Neural progenitor cell (in vitro differentiated cells): ENCODE measurements around the gene RTN4IP1. TPM values are rescaled to one million over a fixed set of nuclear protein-coding genes. Genes with fewer than 3 reads are reported as not detected.

Experiments
- DNase-seq: peaks from one replicate; pipeline ENCODE4 v3.0.0-alpha.2; 2016; ENCODE audit warnings: low spot score
- H2AFZ ChIP-seq: fragments of 200-600 bp; sonication (generic); replicated peaks from 2 replicates; pipeline ENCODE4 v1.6.1; 2016; ENCODE audit warnings: antibody characterized with exemption
- H3F3A ChIP-seq: fragments of 200-600 bp; sonication (generic); 2 replicates; pipeline ENCODE4 v1.6.1; 2016; ENCODE audit warnings: antibody characterized with exemption, low read depth
- H3K27ac ChIP-seq: fragments of 200-600 bp; sonication (generic); 2 replicates; pipeline ENCODE4 v1.5.1; 2016; ENCODE audit warnings: mild to moderate bottlenecking
- H3K27me3 ChIP-seq: fragments of 200-600 bp; sonication (generic); 2 replicates; pipeline ENCODE4 v1.6.1; 2016; ENCODE audit warnings: mild to moderate bottlenecking, moderate library complexity
- H3K36me3 ChIP-seq: fragments of 200-600 bp; sonication (generic); 2 replicates; pipeline ENCODE4 v1.5.1; 2016
- H3K4me1 ChIP-seq: fragments of 200-600 bp; sonication (generic); 2 replicates; pipeline ENCODE4 v1.6.1; 2016; ENCODE audit warnings: mixed run types
- H3K4me2 ChIP-seq: fragments of 200-600 bp; sonication (generic); 2 replicates; pipeline ENCODE4 v1.6.1; 2016
- H3K4me3 ChIP-seq: fragments of 200-600 bp; sonication (generic); 2 replicates; pipeline ENCODE4 v1.5.1; 2016
- H3K79me2 ChIP-seq: fragments of 200-600 bp; sonication (generic); 2 replicates; pipeline ENCODE4 v1.6.1; 2016; ENCODE audit warnings: low read depth
- H3K9ac ChIP-seq: fragments of 200-600 bp; sonication (generic); 2 replicates; pipeline ENCODE4 v1.6.1; 2016
- H3K9me3 ChIP-seq: fragments of 200-600 bp; sonication (generic); 2 replicates; pipeline ENCODE4 v1.5.1; 2016; ENCODE audit warnings: low read depth
- H4K20me1 ChIP-seq: fragments of 200-600 bp; sonication (generic); 2 replicates; pipeline ENCODE4 v1.6.1; 2016; ENCODE audit warnings: low read depth
- H3K27ac Mint-ChIP-seq: 3 replicates; pipeline ENCODE4 v1.8.0; 2021; ENCODE audit warnings: mixed read lengths
- H3K27me3 Mint-ChIP-seq: 2 replicates; pipeline ENCODE4 v1.8.0; 2022; ENCODE audit warnings: low read depth, mild to moderate bottlenecking, inconsistent platforms, moderate library complexity, mixed read lengths; ENCODE audit not compliant: insufficient read depth
- H3K36me3 Mint-ChIP-seq: 3 replicates; pipeline ENCODE4 v1.8.0; 2021; ENCODE audit warnings: mixed read lengths
- H3K4me1 Mint-ChIP-seq: 3 replicates; pipeline ENCODE4 v1.8.0; 2021; ENCODE audit warnings: mixed read lengths
- H3K4me3 Mint-ChIP-seq: 3 replicates; pipeline ENCODE4 v1.8.0; 2021; ENCODE audit warnings: mild to moderate bottlenecking, moderate library complexity, mixed read lengths
- H3K9me3 Mint-ChIP-seq: 3 replicates; pipeline ENCODE4 v1.8.0; 2020; ENCODE audit warnings: mixed read lengths
- CTCF ChIP-seq: fragments of 200-600 bp; sonication (generic); IDR thresholded peaks from 2 replicates; pipeline ENCODE4 v1.5.1; 2017; ENCODE audit warnings: antibody characterized with exemption, mild to moderate bottlenecking
- EZH2 ChIP-seq: fragments of 200-600 bp; sonication (generic); IDR thresholded peaks from 2 replicates; pipeline ENCODE4 v1.6.1; 2017; ENCODE audit warnings: antibody characterized with exemption, mild to moderate bottlenecking, moderate library complexity
- EZH2phosphoT487 ChIP-seq: fragments of 200-600 bp; sonication (generic); IDR thresholded peaks from 2 replicates; pipeline ENCODE4 v1.6.1; 2017; ENCODE audit warnings: antibody characterized with exemption
- total RNA-seq: library from RNA; depleted of rRNA; stranded (reverse); fragments of >200 nt; gene quantifications from 2 replicates; pipeline ENCODE4 v1.2.3, GENCODE V29; 2015; ENCODE audit warnings: low replicate concordance

Gene RTN4IP1
- total RNA-seq, 1 donor from 2014 or later: 10.2 TPM

GRCh38 chr6:106538145-106538544 is 91.2 kb downstream of the RTN4IP1 start:
- no peaks in the 10 kb centered on the region for H3F3A ChIP-seq
- H3K4me1 ChIP-seq: peaks cover 8% of the 10 kb centered on the region
- Mint-ChIP-seq H3K27me3 (no peaks in the 10 kb centered on the region), H3K27ac (no peak overlapping the region), H3K36me3 (no peaks in the 10 kb centered on the region), H3K4me1 (peaks cover 6% of the 10 kb centered on the region), H3K4me3 (no peak overlapping the region), H3K9me3 (no peaks in the 10 kb centered on the region)
- no peaks in the 10 kb centered on the region for H3K36me3 ChIP-seq
- no peak overlapping the region for H3K27ac ChIP-seq
- H3K27me3 ChIP-seq: no peaks in the 10 kb centered on the region
- no peak overlapping the region for H3K9ac ChIP-seq
- no peaks in the 10 kb centered on the region for H3K9me3 ChIP-seq
- DNase-seq: no peak
- H3K79me2 ChIP-seq: no peaks in the 10 kb centered on the region
- peak overlapping the region; percentile 7 for H2AFZ ChIP-seq
- no peak overlapping the region for H3K4me3 ChIP-seq
- H3K4me2 ChIP-seq: no peak overlapping the region
- H4K20me1 ChIP-seq: no peaks in the 10 kb centered on the region
- TF ChIP-seq EZH2: no peak
- TF ChIP-seq CTCF: no peak

GRCh38 chr6:106537662-106538061 is 91.6 kb downstream of the RTN4IP1 start:
- H3K4me1 ChIP-seq: peaks cover 8% of the 10 kb centered on the region
- H3K4me3 ChIP-seq: no peak overlapping the region
- H3K9ac ChIP-seq: no peak overlapping the region
- Mint-ChIP-seq H3K27me3 (no peaks in the 10 kb centered on the region), H3K4me3 (no peak overlapping the region), H3K9me3 (no peaks in the 10 kb centered on the region), H3K27ac (no peak overlapping the region), H3K4me1 (peaks cover 6% of the 10 kb centered on the region), H3K36me3 (no peaks in the 10 kb centered on the region)
- H4K20me1 ChIP-seq: no peaks in the 10 kb centered on the region
- H3F3A ChIP-seq: no peaks in the 10 kb centered on the region
- TF ChIP-seq EZH2phosphoT487: no peak
- TF ChIP-seq EZH2: no peak
- TF ChIP-seq CTCF: no peak
- no peak overlapping the region for H3K27ac ChIP-seq
- no peaks in the 10 kb centered on the region for H3K36me3 ChIP-seq
- H3K27me3 ChIP-seq: no peaks in the 10 kb centered on the region
- no peak for DNase-seq
- H2AFZ ChIP-seq: peak overlapping the region; percentile 7
- no peaks in the 10 kb centered on the region for H3K9me3 ChIP-seq
- no peak overlapping the region for H3K4me2 ChIP-seq
- no peaks in the 10 kb centered on the region for H3K79me2 ChIP-seq

- H4K20me1 ChIP-seq: no peaks in the 10 kb centered on the region
- Mint-ChIP-seq H3K36me3 (no peaks in the 10 kb centered on the region), H3K27me3 (no peaks in the 10 kb centered on the region), H3K9me3 (no peaks in the 10 kb centered on the region), H3K4me3 (no peak overlapping the region), H3K4me1 (peaks cover 6% of the 10 kb centered on the region), H3K27ac (no peak overlapping the region)
- no peaks in the 10 kb centered on the region for H3K36me3 ChIP-seq
- TF ChIP-seq CTCF (no peak), EZH2phosphoT487 (no peak), EZH2 (no peak)
- H3K79me2 ChIP-seq: no peaks in the 10 kb centered on the region
- peaks cover 8% of the 10 kb centered on the region for H3K4me1 ChIP-seq
- H2AFZ ChIP-seq: no peak overlapping the region
- H3K9ac ChIP-seq: no peak overlapping the region
- DNase-seq: no peak
- no peak overlapping the region for H3K4me3 ChIP-seq
- H3K27ac ChIP-seq: no peak overlapping the region
- H3K4me2 ChIP-seq: no peak overlapping the region
- no peaks in the 10 kb centered on the region for H3K9me3 ChIP-seq
- no peaks in the 10 kb centered on the region for H3K27me3 ChIP-seq
- no peaks in the 10 kb centered on the region for H3F3A ChIP-seq
These were observed 92.4 kb downstream of the RTN4IP1 start for GRCh38 chr6:106536851-106537250.
